H1 (cell line): ENCODE measurements around the gene GALNT18. TPM values are rescaled to one million over a fixed set of nuclear protein-coding genes. Genes with fewer than 3 reads are reported as not detected.

Source experiments
- CREB1 ChIP-seq: IDR thresholded peaks from 2 replicates; pipeline ENCODE4 v1.6.1; 2012; ENCODE audit warnings: inconsistent platforms
- EZH2 ChIP-seq: fragments of 200-600 bp; sonication (generic); IDR thresholded peaks from 2 replicates; pipeline ENCODE4 v1.7.1; 2012; ENCODE audit warnings: low read depth, mild to moderate bottlenecking, moderate library complexity, low read length, inconsistent platforms; ENCODE audit not compliant: severe bottlenecking
- MAFK ChIP-seq: IDR thresholded peaks from 2 replicates; pipeline ENCODE4 v1.6.1; 2012; ENCODE audit warnings: low read depth, mild to moderate bottlenecking, improper control_type of control experiment, low read length
- RAD21 ChIP-seq, 2 experiments: IDR thresholded peaks in 1 of 2; conservative IDR thresholded peaks in 1 of 2; 2 replicates each; pipeline ENCODE4 v1.6.1; 2011; ENCODE audit warnings: low read depth in 2 of 2, low read length in 2 of 2, improper control_type of control experiment in 1 of 2, inconsistent platforms in 1 of 2, mild to moderate bottlenecking in 1 of 2, moderate library complexity in 1 of 2
- SP1 ChIP-seq: IDR thresholded peaks from 2 replicates; pipeline ENCODE4 v1.6.1; 2011; ENCODE audit warnings: low read depth, low read length
- polyA plus RNA-seq, 7 experiments: library from polyadenylated mRNA; depleted of rRNA in 3 of 7; stranded (reverse) in 5 of 7; unstranded in 2 of 7; fragments of >200 nt in 5 of 7; fragments of 200-250 nt in 2 of 7; gene quantifications; 1 replicate in 5 of 7; 2 replicates in 1 of 7; 4 replicates in 1 of 7; pipeline versions ENCODE4 v1.2.1 to v1.2.3, GENCODE V29; 2011 to 2013; ENCODE audit warnings: missing spikeins in 2 of 7, mixed read lengths in 2 of 7
- total RNA-seq: library from RNA; stranded (reverse); fragmentation: NEBNext Ultra II Directional; extraction: Animal tissue kit (Norgen Biotek cat#: 25700); gene quantifications from 2 replicates; pipeline ENCODE4 v1.2.1, GENCODE V29; 2021
- TF ChIP-seq, protein P1 (sequence below): fragments of 300-600 bp; sonication (generic); IDR thresholded peaks from 2 replicates; pipeline ENCODE4 v1.7.1; 2012; ENCODE audit warnings: low read length, moderate library complexity, mild to moderate bottlenecking, inconsistent platforms; ENCODE audit not compliant: insufficient replicate concordance

The GALNT18 gene
- total and polyA plus RNA-seq, 2 of the 8 experiments (the other 6 are each of a cell fraction or from before 2014, with no cell fraction given) = 6.0 to 9.4 TPM

DNA sequence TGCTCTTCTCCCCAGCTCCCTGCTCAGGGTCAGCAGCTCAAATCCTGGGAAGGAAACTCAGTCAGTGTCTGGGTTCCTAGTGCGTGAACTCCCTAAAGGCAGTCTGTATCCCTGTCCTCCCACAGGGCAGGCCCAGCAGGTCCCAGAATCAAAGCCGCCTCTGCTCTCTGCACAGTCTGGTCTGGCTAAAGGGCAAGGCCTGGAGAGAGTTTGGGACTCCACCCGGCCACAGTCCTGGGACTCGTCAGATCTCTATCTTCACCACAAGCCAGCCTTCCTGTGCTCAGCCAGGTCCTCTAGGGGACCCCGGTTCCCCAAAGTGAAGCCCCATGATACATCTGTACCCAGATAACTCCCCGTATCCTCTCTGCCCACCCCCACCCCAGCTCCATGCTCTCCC, 212.6 kb downstream of the GALNT18 start (continued):
- TF ChIP-seq, protein P1, sequence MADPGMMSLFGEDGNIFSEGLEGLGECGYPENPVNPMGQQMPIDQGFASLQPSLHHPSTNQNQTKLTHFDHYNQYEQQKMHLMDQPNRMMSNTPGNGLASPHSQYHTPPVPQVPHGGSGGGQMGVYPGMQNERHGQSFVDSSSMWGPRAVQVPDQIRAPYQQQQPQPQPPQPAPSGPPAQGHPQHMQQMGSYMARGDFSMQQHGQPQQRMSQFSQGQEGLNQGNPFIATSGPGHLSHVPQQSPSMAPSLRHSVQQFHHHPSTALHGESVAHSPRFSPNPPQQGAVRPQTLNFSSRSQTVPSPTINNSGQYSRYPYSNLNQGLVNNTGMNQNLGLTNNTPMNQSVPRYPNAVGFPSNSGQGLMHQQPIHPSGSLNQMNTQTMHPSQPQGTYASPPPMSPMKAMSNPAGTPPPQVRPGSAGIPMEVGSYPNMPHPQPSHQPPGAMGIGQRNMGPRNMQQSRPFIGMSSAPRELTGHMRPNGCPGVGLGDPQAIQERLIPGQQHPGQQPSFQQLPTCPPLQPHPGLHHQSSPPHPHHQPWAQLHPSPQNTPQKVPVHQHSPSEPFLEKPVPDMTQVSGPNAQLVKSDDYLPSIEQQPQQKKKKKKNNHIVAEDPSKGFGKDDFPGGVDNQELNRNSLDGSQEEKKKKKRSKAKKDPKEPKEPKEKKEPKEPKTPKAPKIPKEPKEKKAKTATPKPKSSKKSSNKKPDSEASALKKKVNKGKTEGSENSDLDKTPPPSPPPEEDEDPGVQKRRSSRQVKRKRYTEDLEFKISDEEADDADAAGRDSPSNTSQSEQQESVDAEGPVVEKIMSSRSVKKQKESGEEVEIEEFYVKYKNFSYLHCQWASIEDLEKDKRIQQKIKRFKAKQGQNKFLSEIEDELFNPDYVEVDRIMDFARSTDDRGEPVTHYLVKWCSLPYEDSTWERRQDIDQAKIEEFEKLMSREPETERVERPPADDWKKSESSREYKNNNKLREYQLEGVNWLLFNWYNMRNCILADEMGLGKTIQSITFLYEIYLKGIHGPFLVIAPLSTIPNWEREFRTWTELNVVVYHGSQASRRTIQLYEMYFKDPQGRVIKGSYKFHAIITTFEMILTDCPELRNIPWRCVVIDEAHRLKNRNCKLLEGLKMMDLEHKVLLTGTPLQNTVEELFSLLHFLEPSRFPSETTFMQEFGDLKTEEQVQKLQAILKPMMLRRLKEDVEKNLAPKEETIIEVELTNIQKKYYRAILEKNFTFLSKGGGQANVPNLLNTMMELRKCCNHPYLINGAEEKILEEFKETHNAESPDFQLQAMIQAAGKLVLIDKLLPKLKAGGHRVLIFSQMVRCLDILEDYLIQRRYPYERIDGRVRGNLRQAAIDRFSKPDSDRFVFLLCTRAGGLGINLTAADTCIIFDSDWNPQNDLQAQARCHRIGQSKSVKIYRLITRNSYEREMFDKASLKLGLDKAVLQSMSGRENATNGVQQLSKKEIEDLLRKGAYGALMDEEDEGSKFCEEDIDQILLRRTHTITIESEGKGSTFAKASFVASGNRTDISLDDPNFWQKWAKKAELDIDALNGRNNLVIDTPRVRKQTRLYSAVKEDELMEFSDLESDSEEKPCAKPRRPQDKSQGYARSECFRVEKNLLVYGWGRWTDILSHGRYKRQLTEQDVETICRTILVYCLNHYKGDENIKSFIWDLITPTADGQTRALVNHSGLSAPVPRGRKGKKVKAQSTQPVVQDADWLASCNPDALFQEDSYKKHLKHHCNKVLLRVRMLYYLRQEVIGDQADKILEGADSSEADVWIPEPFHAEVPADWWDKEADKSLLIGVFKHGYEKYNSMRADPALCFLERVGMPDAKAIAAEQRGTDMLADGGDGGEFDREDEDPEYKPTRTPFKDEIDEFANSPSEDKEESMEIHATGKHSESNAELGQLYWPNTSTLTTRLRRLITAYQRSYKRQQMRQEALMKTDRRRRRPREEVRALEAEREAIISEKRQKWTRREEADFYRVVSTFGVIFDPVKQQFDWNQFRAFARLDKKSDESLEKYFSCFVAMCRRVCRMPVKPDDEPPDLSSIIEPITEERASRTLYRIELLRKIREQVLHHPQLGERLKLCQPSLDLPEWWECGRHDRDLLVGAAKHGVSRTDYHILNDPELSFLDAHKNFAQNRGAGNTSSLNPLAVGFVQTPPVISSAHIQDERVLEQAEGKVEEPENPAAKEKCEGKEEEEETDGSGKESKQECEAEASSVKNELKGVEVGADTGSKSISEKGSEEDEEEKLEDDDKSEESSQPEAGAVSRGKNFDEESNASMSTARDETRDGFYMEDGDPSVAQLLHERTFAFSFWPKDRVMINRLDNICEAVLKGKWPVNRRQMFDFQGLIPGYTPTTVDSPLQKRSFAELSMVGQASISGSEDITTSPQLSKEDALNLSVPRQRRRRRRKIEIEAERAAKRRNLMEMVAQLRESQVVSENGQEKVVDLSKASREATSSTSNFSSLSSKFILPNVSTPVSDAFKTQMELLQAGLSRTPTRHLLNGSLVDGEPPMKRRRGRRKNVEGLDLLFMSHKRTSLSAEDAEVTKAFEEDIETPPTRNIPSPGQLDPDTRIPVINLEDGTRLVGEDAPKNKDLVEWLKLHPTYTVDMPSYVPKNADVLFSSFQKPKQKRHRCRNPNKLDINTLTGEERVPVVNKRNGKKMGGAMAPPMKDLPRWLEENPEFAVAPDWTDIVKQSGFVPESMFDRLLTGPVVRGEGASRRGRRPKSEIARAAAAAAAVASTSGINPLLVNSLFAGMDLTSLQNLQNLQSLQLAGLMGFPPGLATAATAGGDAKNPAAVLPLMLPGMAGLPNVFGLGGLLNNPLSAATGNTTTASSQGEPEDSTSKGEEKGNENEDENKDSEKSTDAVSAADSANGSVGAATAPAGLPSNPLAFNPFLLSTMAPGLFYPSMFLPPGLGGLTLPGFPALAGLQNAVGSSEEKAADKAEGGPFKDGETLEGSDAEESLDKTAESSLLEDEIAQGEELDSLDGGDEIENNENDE = no peak
- no peak for TF ChIP-seq RAD21 (IDR thresholded peaks at IDR 0.05 in 1 of 2, conservative IDR thresholded peaks at IDR 0.05 in 1 of 2; ENCODE audit: low read depth in 2 of 2, low read length in 2 of 2)
- TF ChIP-seq MAFK = no peak
- no peak for TF ChIP-seq SP1
- TF ChIP-seq EZH2 = no peak
- no peak for TF ChIP-seq CREB1
